HEK293 (cell line): ENCODE data around the gene SLC66A1.

Source experiments
- CTCF ChIA-PET: fragments of 350-600 bp; formaldehyde crosslinking; extraction: SDS; loops from one replicate; lab custom pipeline; 2021; ENCODE audit warnings: antibody characterized with exemption; lab: Yijun Ruan, JAX
- POLR2A ChIA-PET: fragments of 300-600 bp; formaldehyde crosslinking; extraction: SDS; loops from one replicate; lab custom pipeline; 2020; ENCODE audit warnings: antibody characterized with exemption, inconsistent platforms; lab: Yijun Ruan, JAX
- H3K27ac ChIP-seq: fragments of 200-500 bp; sonication (Bioruptor generic); 2 replicates; pipeline ENCODE4 v1.5.1; 2014; ENCODE audit warnings: low read depth, low read length, control low read depth, inconsistent platforms; ENCODE audit errors: extremely low read depth
- H3K36me3 ChIP-seq, 2 experiments: fragments of 200-500 bp in 1 of 2; sonication (Bioruptor generic) in 1 of 2; 1 replicate in 1 of 2; 2 replicates in 1 of 2; pipeline ENCODE4 v1.5.1; 2014 to 2017; ENCODE audit warnings: inconsistent platforms in 2 of 2, low read length in 2 of 2; ENCODE audit not compliant: control insufficient read depth in 2 of 2, insufficient read depth in 1 of 2
- H3K4me1 ChIP-seq: fragments of 200-500 bp; sonication (Bioruptor generic); 2 replicates; pipeline ENCODE4 v1.5.1; 2014; ENCODE audit warnings: mild to moderate bottlenecking, low read length, inconsistent platforms; ENCODE audit not compliant: control insufficient read depth, insufficient read depth
- H3K4me3 ChIP-seq: 2 replicates; pipeline ENCODE4 v1.5.1; 2011; ENCODE audit warnings: low read depth, mild to moderate bottlenecking, control low read depth, low read length, moderate library complexity
- H3K9me3 ChIP-seq: fragments of 200-500 bp; sonication (Bioruptor generic); 2 replicates; pipeline ENCODE4 v1.5.1; 2014; ENCODE audit warnings: low read depth, low read length, inconsistent platforms; ENCODE audit not compliant: control insufficient read depth, insufficient read depth
- WT1 ChIP-seq: fragments of 450-650 bp; formaldehyde crosslinking; IDR thresholded peaks from 2 replicates; pipeline ENCODE4 v1.5.1; 2016; ENCODE audit warnings: missing biosample characterization, missing genetic modification characterization
- ZEB2 ChIP-seq: fragments of 450-650 bp; formaldehyde crosslinking; IDR thresholded peaks from 2 replicates; pipeline ENCODE4 v1.5.1; 2016; ENCODE audit warnings: missing biosample characterization, missing genetic modification characterization
- ZNF121 ChIP-seq: fragments of 450-650 bp; formaldehyde crosslinking; IDR thresholded peaks from 2 replicates; pipeline ENCODE4 v1.5.1; 2016; ENCODE audit warnings: missing biosample characterization, missing genetic modification characterization
- ZNF677 ChIP-seq: fragments of 450-650 bp; IDR thresholded peaks from 2 replicates; pipeline ENCODE4 v1.5.0; 2018; ENCODE audit warnings: missing biosample characterization, mild to moderate bottlenecking, missing genetic modification characterization, moderate library complexity
- TF ChIP-seq, protein P1 (sequence below): fragments of 450-650 bp; formaldehyde crosslinking; IDR thresholded peaks from 2 replicates; pipeline ENCODE4 v1.5.1; 2016; ENCODE audit warnings: missing biosample characterization, missing genetic modification characterization
- TF ChIP-seq, protein P2 (sequence below): fragments of 450-650 bp; formaldehyde crosslinking; IDR thresholded peaks from 2 replicates; pipeline ENCODE4 v1.5.1; 2017; ENCODE audit warnings: missing biosample characterization, missing genetic modification characterization
- TF ChIP-seq, protein P3 (sequence below): fragments of 450-650 bp; formaldehyde crosslinking; IDR thresholded peaks from 2 replicates; pipeline ENCODE4 v1.5.1; 2016; ENCODE audit warnings: missing biosample characterization, missing genetic modification characterization
- TF ChIP-seq, protein P4 (sequence below): fragments of 450-650 bp; formaldehyde crosslinking; IDR thresholded peaks from 2 replicates; pipeline ENCODE4 v1.5.1; 2016; ENCODE audit warnings: missing biosample characterization, missing genetic modification characterization
- TF ChIP-seq, protein P5 (sequence below): fragments of 450-650 bp; formaldehyde crosslinking; IDR thresholded peaks from 2 replicates; pipeline ENCODE4 v1.5.1; 2016; ENCODE audit warnings: missing biosample characterization, missing genetic modification characterization
- TF ChIP-seq, protein P6 (sequence below): fragments of 450-650 bp; formaldehyde crosslinking; IDR thresholded peaks from 2 replicates; pipeline ENCODE4 v1.5.1; 2017; ENCODE audit warnings: missing biosample characterization, missing genetic modification characterization

The SLC66A1 gene

DNA sequence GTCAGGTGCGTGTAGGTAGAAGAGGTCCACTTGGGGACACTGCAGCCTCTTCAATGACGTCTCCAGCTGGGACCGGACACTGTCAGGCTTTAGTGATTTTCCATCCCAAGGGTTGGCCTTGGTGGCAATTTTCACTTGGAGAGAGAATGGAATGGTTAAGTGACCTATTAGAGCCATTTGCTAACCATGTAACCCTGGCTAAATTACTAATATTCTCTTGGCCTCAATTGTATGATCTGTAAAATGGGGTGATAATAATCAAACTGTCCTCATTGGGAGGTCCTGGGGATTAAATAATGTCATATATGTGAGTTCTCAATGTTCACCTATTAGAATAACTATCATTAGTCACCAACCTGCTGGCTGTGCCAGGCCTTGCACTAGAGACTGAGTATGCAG lies 3.6 kb upstream of the SLC66A1 start (continued):
- TF ChIP-seq, protein P1, sequence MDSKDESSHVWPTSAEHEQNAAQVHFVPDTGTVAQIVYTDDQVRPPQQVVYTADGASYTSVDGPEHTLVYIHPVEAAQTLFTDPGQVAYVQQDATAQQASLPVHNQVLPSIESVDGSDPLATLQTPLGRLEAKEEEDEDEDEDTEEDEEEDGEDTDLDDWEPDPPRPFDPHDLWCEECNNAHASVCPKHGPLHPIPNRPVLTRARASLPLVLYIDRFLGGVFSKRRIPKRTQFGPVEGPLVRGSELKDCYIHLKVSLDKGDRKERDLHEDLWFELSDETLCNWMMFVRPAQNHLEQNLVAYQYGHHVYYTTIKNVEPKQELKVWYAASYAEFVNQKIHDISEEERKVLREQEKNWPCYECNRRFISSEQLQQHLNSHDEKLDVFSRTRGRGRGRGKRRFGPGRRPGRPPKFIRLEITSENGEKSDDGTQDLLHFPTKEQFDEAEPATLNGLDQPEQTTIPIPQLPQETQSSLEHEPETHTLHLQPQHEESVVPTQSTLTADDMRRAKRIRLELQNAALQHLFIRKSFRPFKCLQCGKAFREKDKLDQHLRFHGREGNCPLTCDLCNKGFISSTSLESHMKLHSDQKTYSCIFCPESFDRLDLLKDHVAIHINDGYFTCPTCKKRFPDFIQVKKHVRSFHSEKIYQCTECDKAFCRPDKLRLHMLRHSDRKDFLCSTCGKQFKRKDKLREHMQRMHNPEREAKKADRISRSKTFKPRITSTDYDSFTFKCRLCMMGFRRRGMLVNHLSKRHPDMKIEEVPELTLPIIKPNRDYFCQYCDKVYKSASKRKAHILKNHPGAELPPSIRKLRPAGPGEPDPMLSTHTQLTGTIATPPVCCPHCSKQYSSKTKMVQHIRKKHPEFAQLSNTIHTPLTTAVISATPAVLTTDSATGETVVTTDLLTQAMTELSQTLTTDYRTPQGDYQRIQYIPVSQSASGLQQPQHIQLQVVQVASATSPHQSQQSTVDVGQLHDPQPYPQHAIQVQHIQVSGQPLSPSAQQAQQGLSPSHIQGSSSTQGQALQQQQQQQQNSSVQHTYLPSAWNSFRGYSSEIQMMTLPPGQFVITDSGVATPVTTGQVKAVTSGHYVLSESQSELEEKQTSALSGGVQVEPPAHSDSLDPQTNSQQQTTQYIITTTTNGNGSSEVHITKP (tag by site-specific recombination): no peak
- TF ChIP-seq, protein P2, sequence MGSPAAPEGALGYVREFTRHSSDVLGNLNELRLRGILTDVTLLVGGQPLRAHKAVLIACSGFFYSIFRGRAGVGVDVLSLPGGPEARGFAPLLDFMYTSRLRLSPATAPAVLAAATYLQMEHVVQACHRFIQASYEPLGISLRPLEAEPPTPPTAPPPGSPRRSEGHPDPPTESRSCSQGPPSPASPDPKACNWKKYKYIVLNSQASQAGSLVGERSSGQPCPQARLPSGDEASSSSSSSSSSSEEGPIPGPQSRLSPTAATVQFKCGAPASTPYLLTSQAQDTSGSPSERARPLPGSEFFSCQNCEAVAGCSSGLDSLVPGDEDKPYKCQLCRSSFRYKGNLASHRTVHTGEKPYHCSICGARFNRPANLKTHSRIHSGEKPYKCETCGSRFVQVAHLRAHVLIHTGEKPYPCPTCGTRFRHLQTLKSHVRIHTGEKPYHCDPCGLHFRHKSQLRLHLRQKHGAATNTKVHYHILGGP (tag by site-specific recombination): no peak

DNA sequence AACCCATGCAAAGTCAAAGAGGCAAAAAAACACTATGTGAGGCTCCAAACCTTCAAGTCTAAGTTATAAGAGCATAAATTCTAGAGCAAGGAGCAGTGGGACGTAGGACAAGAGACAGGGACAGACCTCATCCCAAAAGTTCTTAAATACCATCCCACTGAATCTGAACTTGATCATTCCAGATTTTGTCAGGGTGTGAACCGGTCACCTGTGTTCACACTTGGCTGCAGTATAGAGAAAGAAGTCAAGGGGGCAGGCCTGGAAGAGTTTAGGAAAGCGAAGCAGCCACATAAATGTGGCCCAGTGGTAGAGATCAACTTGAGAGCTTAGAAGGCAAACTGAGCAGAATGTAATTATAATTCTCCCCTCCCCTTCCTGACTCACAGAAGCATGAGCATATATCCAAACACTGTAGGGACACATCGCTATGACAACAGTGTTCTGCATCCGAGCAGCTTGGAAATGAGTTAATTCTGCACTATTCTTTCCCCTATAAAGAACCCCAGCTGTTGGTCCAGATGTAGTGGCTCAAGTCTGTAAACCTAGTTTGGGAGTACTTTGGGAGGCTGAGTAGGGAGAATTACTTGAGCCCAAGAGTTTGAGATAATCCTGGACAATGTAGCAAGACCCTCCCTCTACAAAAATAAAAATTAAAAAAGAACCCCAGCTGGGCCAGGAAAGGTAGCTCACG lies 2.9 kb upstream of the SLC66A1 start:
- TF ChIP-seq, protein P3, sequence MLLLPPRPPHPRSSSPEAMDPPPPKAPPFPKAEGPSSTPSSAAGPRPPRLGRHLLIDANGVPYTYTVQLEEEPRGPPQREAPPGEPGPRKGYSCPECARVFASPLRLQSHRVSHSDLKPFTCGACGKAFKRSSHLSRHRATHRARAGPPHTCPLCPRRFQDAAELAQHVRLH (tag by site-specific recombination): no peak
- TF ChIP-seq ZEB2 (tag by site-specific recombination) (no peak), ZNF121 (tag by site-specific recombination) (peak; percentile 63; the same call in 1 of the 2 replicates), ZNF677 (tag by site-specific recombination) (no peak), WT1 (tag by site-specific recombination) (no peak)
- TF ChIP-seq, protein P4, sequence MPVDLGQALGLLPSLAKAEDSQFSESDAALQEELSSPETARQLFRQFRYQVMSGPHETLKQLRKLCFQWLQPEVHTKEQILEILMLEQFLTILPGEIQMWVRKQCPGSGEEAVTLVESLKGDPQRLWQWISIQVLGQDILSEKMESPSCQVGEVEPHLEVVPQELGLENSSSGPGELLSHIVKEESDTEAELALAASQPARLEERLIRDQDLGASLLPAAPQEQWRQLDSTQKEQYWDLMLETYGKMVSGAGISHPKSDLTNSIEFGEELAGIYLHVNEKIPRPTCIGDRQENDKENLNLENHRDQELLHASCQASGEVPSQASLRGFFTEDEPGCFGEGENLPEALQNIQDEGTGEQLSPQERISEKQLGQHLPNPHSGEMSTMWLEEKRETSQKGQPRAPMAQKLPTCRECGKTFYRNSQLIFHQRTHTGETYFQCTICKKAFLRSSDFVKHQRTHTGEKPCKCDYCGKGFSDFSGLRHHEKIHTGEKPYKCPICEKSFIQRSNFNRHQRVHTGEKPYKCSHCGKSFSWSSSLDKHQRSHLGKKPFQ: peak; percentile 92
- TF ChIP-seq, protein P5, sequence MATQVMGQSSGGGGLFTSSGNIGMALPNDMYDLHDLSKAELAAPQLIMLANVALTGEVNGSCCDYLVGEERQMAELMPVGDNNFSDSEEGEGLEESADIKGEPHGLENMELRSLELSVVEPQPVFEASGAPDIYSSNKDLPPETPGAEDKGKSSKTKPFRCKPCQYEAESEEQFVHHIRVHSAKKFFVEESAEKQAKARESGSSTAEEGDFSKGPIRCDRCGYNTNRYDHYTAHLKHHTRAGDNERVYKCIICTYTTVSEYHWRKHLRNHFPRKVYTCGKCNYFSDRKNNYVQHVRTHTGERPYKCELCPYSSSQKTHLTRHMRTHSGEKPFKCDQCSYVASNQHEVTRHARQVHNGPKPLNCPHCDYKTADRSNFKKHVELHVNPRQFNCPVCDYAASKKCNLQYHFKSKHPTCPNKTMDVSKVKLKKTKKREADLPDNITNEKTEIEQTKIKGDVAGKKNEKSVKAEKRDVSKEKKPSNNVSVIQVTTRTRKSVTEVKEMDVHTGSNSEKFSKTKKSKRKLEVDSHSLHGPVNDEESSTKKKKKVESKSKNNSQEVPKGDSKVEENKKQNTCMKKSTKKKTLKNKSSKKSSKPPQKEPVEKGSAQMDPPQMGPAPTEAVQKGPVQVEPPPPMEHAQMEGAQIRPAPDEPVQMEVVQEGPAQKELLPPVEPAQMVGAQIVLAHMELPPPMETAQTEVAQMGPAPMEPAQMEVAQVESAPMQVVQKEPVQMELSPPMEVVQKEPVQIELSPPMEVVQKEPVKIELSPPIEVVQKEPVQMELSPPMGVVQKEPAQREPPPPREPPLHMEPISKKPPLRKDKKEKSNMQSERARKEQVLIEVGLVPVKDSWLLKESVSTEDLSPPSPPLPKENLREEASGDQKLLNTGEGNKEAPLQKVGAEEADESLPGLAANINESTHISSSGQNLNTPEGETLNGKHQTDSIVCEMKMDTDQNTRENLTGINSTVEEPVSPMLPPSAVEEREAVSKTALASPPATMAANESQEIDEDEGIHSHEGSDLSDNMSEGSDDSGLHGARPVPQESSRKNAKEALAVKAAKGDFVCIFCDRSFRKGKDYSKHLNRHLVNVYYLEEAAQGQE (tag by site-specific recombination): no peak
- TF ChIP-seq, protein P6, sequence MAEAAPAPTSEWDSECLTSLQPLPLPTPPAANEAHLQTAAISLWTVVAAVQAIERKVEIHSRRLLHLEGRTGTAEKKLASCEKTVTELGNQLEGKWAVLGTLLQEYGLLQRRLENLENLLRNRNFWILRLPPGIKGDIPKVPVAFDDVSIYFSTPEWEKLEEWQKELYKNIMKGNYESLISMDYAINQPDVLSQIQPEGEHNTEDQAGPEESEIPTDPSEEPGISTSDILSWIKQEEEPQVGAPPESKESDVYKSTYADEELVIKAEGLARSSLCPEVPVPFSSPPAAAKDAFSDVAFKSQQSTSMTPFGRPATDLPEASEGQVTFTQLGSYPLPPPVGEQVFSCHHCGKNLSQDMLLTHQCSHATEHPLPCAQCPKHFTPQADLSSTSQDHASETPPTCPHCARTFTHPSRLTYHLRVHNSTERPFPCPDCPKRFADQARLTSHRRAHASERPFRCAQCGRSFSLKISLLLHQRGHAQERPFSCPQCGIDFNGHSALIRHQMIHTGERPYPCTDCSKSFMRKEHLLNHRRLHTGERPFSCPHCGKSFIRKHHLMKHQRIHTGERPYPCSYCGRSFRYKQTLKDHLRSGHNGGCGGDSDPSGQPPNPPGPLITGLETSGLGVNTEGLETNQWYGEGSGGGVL (tag by site-specific recombination): no peak
- peaks cover 2% of the 10 kb centered on the region; the same call in 1 of the 2 replicates for H3K4me1 ChIP-seq
- H3K36me3 ChIP-seq: peaks cover 3 to 62% of the 10 kb centered on the region in 2 experiments; a peak in 2 of 3 replicates
- CTCF ChIA-PET: no interaction called here
- no peak overlapping the region for H3K27ac ChIP-seq
- H3K9me3 ChIP-seq: no peaks in the 10 kb centered on the region
- POLR2A ChIA-PET: no interaction called here
- H3K4me3 ChIP-seq: no peak overlapping the region
